HUES6 (cell line): ENCODE data around the gene KCTD19.

Experiments
- H3K27ac ChIP-seq: 2 replicates; pipeline ENCODE4 v1.7.0; 2013; ENCODE audit warnings: low read depth, mild to moderate bottlenecking, low read length, inconsistent platforms
- H3K27me3 ChIP-seq: 2 replicates; pipeline ENCODE4 v1.6.1; 2013; ENCODE audit warnings: low read length; ENCODE audit not compliant: control insufficient read depth, insufficient read depth
- H3K36me3 ChIP-seq: 2 replicates; pipeline ENCODE4 v1.6.1; 2013; ENCODE audit warnings: low read length; ENCODE audit not compliant: control insufficient read depth, insufficient read depth
- H3K4me1 ChIP-seq: 2 replicates; pipeline ENCODE4 v1.6.1; 2013; ENCODE audit warnings: low read length; ENCODE audit not compliant: control insufficient read depth, insufficient read depth
- H3K4me3 ChIP-seq: 2 replicates; pipeline ENCODE4 v1.5.1; 2013; ENCODE audit warnings: low read depth, low read length
- H3K9ac ChIP-seq: one replicate; pipeline ENCODE4 v1.6.1; 2013; ENCODE audit warnings: mild to moderate bottlenecking, low read length
- H3K9me3 ChIP-seq: 2 replicates; pipeline ENCODE4 v1.6.1; 2013; ENCODE audit warnings: low read depth, low read length; ENCODE audit not compliant: control insufficient read depth, insufficient read depth

KCTD19 gene

DNA sequence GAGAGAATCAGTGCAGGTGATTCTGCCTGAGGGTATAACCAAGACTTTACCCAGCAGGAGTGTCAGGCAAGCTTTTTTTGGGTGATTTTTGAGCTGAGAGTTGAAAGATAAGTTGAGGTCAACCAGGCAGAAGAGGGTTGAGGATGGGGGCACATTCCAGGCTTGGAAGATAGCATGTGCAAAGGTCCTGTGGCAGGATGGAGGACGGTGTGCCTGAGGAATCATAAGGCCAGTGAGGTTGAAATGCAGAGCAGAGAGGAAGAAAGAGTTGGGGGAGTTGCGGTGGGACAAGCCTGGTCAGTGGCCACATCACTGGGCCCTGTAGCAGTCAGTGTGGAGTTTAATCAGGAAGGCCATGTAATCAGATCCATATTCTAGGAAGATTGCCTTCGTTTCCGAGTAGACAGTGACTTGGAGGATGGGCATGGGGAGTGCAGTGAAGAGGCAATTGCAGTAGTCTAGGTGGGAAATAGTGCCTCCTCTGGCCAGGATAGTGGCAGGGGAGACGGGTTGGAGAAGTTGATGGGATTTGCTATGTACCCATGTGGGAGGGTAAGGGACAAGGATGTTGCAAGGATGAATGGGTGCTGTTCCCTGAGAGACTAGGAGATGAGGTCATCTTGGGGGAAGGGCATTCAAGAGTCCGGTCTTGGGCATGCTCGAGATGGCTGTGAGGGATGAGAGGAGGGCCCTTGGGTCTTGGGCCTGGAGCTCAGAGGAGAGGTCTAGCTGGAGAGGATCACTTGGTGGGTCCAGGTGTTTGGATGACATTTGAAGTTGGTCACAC lies 43.3 kb downstream of the KCTD19 start:
- Histone ChIP-seq H3K9me3 (no peaks in the 10 kb centered on the region), H3K9ac (no peak overlapping the region), H3K27me3 (peaks cover 19% of the 10 kb centered on the region), H3K27ac (no peak overlapping the region), H3K4me3 (no peak overlapping the region), H3K36me3 (0 out of 2 replicates have a peak, but pooled peaks cover 5% of the 10 kb centered on the region), H3K4me1 (peaks cover 10% of the 10 kb centered on the region; the same call in 1 of the 2 replicates)

DNA sequence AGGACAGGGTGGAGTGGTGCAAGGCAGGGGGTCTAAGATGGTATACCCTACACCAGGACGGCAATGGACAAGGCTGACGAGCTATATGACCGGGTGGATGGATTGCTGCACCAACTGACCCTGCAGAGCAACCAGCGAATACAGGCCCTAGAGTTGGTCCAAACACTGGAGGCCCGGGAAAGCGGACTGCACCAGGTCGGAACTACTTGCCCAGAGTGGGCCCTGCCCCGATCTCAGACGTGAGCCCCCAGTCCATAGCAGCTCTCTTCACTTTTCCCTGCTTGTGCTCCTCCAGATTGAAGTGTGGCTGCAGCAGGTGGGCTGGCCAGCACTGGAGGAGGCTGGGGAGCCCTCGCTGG lies 44.1 kb downstream of the KCTD19 start:
- Histone ChIP-seq H3K27me3 (peaks cover 19% of the 10 kb centered on the region), H3K9me3 (no peaks in the 10 kb centered on the region), H3K4me3 (no peak overlapping the region), H3K4me1 (peaks cover 10% of the 10 kb centered on the region; the same call in 1 of the 2 replicates), H3K27ac (no peak overlapping the region), H3K9ac (no peak overlapping the region), H3K36me3 (0 out of 2 replicates have a peak, but pooled peaks cover 5% of the 10 kb centered on the region)

DNA sequence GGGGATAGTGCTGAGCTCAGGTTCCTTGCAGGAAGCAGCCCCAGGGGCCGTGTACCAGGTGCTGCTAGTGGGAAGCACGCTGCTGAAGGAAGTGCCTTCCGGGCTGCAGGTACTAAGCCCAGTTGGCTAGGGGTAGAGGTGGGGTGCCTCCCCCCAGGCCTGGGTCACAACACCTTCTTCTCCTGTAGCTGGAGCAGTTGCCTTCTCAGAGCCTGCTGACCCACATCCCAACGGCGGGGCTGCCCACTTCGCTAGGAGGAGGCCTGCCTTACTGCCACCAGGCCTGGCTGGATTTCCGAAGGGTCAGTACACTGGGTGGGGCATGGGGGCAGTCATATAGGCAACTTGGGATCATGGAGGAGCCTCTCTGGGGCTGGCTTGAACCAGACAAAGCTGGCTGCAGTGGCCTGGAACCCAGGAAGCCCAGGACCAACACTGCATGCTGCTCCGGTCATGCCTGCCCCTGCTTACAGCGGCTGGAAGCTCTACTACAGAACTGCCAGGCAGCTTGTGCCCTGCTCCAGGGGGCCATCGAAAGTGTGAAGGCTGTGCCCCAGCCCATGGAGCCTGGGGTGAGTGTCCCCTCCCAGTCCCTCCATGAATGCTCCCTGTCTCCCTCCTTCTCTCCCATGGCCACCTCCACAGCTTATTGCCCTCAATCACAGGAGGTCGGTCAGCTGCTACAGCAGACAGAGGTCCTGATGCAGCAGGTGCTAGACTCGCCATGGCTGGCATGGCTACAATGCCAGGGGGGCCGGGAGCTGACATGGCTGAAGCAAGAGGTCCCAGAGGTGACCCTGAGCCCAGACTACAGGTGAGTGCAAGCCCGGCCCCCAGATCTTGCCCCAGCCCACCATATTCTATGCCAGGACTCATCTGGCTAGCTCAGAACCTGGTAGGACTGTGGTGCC lies 44.8 kb downstream of the KCTD19 start:
- no peak overlapping the region for H3K9ac ChIP-seq
- no peak overlapping the region for H3K4me3 ChIP-seq
- H3K9me3 ChIP-seq: no peaks in the 10 kb centered on the region
- H3K27ac ChIP-seq: no peak overlapping the region
- H3K4me1 ChIP-seq: peaks cover 10% of the 10 kb centered on the region; the same call in 1 of the 2 replicates
- 0 out of 2 replicates have a peak, but pooled peaks cover 2% of the 10 kb centered on the region for H3K36me3 ChIP-seq
- H3K27me3 ChIP-seq: peaks cover 19% of the 10 kb centered on the region

DNA sequence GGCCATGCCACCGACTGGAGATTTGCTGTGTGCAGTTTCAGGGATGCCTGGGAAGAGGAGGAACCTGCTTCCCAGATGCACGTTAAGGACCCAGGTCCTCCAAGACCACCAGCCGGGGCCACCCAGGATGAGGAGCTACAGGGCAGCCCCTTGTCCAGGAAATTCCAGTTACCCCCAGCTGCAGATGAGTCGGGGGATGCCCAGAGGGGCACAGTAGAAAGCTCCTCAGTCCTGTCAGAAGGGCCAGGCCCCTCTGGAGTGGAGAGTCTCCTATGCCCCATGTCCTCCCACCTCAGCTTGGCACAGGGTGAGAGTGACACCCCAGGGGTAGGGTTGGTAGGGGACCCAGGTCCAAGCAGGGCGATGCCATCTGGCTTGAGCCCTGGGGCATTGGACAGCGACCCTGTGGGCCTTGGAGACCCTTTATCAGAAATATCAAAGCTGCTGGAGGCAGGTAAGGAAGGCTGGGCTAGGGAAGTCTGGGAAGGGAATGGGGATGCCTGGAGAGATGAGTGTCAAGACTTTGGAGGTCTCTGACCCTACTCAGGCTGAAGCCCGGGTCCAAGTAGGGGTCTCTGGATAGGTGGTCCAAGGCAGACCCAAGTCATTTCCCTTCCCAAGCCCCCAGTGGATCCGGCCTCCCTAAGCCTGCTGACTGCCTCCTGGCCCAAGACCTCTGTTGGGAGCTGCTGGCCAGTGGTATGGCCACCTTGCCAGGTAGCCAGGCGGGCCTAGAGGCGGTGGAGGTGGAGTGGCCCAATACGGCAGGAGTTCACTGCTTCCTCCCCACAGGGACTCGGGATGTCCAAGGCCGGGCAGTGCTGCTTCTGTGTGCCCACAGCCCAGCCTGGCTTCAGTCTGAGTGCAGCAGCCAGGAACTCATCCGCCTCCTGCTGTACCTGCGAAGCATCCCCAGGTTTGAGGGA lies 46.2 kb downstream of the KCTD19 start:
- no peak overlapping the region for H3K9ac ChIP-seq
- H3K4me1 ChIP-seq: peaks cover 10% of the 10 kb centered on the region; the same call in 1 of the 2 replicates
- no peak overlapping the region for H3K4me3 ChIP-seq
- no peaks in the 10 kb centered on the region for H3K9me3 ChIP-seq
- peaks cover 19% of the 10 kb centered on the region for H3K27me3 ChIP-seq
- no peak overlapping the region for H3K27ac ChIP-seq
- H3K36me3 ChIP-seq: 0 out of 2 replicates have a peak, but pooled peaks cover under 1% of the 10 kb centered on the region

DNA sequence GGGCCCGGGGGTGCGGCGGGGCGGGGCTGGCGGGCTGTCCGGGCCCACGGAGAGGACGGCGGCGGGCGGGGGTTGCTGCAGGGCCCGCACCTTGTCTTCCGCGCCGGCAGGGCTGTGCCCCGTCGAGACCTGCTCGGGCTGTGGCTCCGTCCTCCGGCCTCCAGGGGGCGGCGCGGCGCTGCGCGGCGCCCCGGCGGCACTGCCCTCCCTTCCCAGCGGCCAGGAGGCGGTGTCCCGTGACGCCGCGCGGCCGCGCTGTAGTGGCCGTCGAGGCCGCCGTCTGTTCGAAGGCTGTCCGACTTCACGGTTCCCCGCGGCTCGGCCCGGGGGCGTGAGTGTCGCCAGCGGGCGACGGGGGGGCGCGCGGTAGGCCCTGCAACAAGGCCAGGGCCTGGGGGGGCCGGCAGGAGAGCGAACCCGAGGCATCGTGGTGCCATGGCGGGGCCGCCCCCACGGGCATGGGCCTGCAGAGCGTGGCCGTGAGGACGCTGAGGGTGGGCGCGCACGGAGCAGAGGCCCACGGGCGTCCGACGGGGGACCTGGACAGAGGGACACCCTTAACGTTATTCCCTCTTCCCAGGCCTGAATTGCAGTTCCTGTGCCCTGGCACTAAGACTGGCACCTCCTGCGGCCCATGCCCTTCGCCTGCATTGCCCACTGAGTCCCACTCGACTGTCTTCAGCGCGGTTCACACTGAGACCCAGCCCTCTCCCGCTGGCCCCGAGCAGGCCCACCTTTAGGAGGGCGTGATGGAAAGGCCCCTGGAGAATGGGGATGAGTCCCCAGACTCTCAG lies 47.0 kb downstream of the KCTD19 start, which contains the start of gene PLEKHG4:
Gene PLEKHG4 (plus strand): TSS at position 237 of the 794 bp plus-strand sequence. CDS start 513 bp downstream, at position 750.
- Histone ChIP-seq H3K9me3 (no peaks in the 10 kb centered on the region), H3K4me1 (peaks cover 10% of the 10 kb centered on the region; the same call in 1 of the 2 replicates), H3K9ac (peak within 1 kb of the TSS; percentile 66), H3K36me3 (no peaks in the 10 kb centered on the region), H3K27me3 (peaks cover 19% of the 10 kb centered on the region), H3K27ac (no peak within 1 kb of the TSS), H3K4me3 (peak within 1 kb of the TSS; percentile 84)

DNA sequence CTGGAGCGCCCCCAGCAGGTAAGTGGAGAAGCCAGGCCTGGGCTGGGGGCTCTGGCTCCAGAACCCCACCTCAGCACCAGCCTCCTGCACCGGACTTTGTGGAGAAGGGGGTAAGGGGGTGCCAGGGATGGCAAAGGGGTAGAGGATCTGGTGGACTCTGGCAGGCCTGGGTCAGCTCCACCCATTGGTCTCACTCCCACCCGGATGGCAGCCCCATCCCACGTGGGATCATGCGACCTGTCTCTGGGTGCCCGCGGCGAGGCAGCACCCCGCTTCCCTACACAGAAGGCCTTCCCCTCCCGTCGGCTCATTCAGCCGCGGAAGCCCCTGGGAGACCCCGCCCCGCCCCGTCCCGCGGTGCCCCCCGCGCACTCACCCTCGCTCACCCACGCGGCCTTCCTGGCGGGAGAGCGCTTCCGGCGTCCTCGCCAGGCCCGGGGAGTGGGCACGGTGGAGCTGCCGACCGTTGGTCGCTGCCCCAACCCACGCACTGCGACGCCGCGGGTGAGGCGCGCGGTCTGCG lies 47.7 kb downstream of the KCTD19 start:
- Histone ChIP-seq H3K36me3 (no peaks in the 10 kb centered on the region), H3K27me3 (peaks cover 19% of the 10 kb centered on the region), H3K4me3 (peak overlapping the region; percentile 84), H3K27ac (no peak overlapping the region), H3K4me1 (peaks cover 10% of the 10 kb centered on the region; the same call in 1 of the 2 replicates), H3K9me3 (no peaks in the 10 kb centered on the region), H3K9ac (peak overlapping the region; percentile 66)

DNA sequence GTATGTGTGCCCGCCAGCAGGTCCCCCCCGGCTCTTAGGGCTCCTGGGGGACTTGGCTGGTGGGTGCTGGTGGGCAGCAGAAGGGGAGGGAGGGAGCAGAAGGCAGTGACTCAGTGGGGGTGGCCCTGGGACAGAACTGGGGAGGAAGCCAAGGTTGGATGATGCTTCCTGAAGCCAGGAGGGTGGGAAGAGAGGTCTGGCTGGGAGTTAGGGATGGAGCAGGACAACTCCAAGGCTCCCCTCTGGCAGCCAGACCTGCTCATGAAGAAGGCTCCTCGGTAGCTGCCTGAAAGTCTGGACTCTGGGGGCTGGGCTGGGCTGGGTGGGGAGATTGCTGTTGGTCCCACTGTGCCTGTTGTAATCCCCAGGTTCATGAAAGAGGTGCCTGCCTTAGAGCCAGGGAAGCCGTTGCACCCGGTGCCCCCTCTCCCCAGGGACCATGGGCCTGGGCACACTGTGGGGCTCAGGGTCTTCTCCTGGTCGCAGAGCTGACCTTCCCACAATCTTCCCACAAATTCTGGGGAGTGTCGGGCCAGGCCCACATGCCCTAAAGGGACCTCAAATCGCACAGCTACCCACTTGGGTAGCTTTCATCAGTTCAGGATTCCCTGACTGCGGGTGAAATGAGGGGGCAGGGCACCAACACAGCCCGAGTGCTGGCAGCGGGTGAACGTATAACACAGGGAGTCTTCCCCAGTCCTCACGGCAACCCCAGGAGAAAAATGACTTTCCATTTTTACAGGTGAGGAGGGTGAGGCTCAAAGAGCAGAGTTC lies 48.4 kb downstream of the KCTD19 start:
- Histone ChIP-seq H3K4me1 (peaks cover 10% of the 10 kb centered on the region; the same call in 1 of the 2 replicates), H3K27ac (no peak overlapping the region), H3K9ac (peak overlapping the region; percentile 66), H3K36me3 (no peaks in the 10 kb centered on the region), H3K27me3 (peaks cover 19% of the 10 kb centered on the region), H3K9me3 (no peaks in the 10 kb centered on the region), H3K4me3 (peak overlapping the region; percentile 84)

DNA sequence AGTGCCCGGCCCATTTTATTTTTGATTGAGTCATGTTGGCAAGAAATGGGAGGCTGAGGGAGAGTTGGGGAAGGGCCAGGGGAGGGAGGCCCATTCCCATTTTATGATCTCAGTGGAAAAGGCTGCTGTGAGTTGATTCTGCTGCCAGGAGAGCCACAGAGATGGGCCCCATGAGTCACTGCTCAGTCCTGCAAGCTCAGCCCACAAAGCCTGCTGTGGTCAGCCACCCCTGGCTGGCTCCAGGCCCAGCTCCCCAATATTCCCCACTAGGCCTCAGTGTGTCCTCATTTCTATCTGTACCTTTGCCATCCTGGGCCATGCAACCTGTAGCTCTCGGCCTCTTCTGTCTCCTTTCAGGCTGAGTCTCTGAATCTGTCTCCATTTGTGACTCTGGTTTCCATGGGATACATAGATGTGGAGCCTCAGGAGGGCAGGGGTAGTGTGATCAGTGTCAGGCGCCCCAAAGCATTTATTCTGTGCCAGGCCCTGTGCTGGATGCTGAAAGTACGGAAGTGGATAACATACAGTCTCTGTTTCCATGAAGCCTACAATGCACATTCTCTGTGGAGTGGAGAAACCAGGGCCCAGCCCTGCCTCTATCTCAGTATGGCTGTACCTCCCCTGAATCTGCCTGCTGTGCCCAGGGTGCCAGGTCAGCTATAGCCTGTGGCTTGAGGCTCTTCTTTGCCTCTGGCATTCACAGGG lies 49.1 kb downstream of the KCTD19 start:
- no peak overlapping the region for H3K4me3 ChIP-seq

DNA sequence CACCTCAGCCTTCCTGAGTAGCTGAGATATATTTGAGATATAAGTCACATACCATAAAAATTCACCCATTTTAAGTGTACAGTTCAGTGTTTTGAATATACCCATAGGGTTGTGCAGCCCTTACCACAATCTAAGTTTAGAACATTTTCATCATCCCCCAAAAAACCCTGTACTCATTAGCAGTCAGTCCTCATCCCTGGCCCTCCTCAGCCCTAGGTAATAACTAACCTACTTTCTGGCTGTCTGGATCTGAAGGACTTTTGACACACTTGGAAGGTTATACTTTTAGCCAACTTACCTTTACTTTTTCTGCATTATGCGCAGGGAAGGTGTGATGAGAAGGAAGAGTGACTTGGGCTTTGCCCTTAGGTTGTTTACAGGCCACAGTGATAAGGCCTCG lies 51.2 kb downstream of the KCTD19 start:
- Histone ChIP-seq H3K36me3 (no peaks in the 10 kb centered on the region), H3K27me3 (peaks cover 15% of the 10 kb centered on the region), H3K27ac (no peak overlapping the region), H3K9ac (no peak overlapping the region), H3K4me1 (peaks cover 10% of the 10 kb centered on the region; the same call in 1 of the 2 replicates), H3K4me3 (no peak overlapping the region), H3K9me3 (no peaks in the 10 kb centered on the region)

More for the DNA sequence above, 49.1 kb downstream of the KCTD19 start:
- H3K9me3 ChIP-seq: no peaks in the 10 kb centered on the region
- peaks cover 19% of the 10 kb centered on the region for H3K27me3 ChIP-seq
- no peak overlapping the region for H3K27ac ChIP-seq
- no peak overlapping the region for H3K9ac ChIP-seq
- no peaks in the 10 kb centered on the region for H3K36me3 ChIP-seq
- peaks cover 10% of the 10 kb centered on the region; the same call in 1 of the 2 replicates for H3K4me1 ChIP-seq
